ENCODE measurements around the gene THBS2. TPM values are rescaled to one million over a fixed set of nuclear protein-coding genes. Genes with fewer than 3 reads are reported as not detected.

Gene THBS2
- total and polyA plus RNA-seq, 2 of the 8 experiments (the other 6 are each of a cell fraction or from before 2014, with no cell fraction given), result 11.0 to 22.5 TPM

DNA sequence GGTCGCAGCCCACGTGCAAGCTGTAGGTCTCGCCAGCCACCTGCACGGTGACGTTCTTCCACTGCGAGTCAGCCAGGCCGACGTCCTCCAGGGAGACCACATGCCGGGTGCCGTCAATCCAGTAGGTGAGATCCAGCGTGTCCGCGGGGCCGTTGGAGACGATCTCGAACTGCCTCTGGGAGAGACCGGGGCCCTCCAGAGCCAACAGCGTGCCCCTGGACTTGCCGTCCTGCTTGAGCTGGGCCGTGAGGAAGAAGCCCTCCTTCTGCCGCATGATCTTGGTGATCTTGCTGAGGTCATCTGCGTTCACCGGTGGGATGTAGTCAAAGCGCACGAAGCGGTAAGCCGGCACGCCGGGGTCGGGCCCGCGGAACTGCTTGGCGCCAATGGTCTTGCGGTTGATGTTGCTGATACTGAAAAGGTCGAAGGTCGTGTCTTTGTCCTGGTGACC, 5.1 kb downstream of the THBS2 start:
- 93% methylated on average over 35 of the region's 36 CpGs; no CpG with 5 or more reads in 1 of the 2 experiments for WGBS, 2 experiments (ENCODE audit: extremely low coverage in 1 of 2, insufficient coverage in 1 of 2, insufficient read length in 1 of 2, insufficient replicate concordance in 2 of 2, low coverage in 1 of 2, low lambda C conversion rate in 2 of 2, missing lambda C conversion rate in 1 of 2)
- no peak overlapping the region for H2BK120ac ChIP-seq (replicated peaks; ENCODE audit: low read depth, low read length)
- no peak overlapping the region for H3K9ac ChIP-seq (replicated peaks in 1 of 4; ENCODE audit: extremely low read depth in 1 of 4, low read depth in 3 of 4, low read length in 3 of 4)
- H3K79me2 ChIP-seq (ENCODE audit: control insufficient read depth in 1 of 2, insufficient read depth in 2 of 2, low read length in 2 of 2), result no peaks in the 10 kb centered on the region
- H4K20me1 ChIP-seq (replicated peaks in 1 of 2; ENCODE audit: control insufficient read depth in 1 of 2, insufficient read depth in 2 of 2, low read length in 2 of 2), result peaks cover 0 to 10% of the 10 kb centered on the region in 2 experiments
- no peak overlapping the region for H3K14ac ChIP-seq (ENCODE audit: insufficient read length)
- no peak overlapping the region for H3K4ac ChIP-seq (replicated peaks; ENCODE audit: insufficient read length, low read depth, low read length)
- H3K23me2 ChIP-seq (ENCODE audit: low read depth, low read length), result peaks cover 10% of the 10 kb centered on the region; the same call in 1 of the 2 replicates
- H2BK20ac ChIP-seq (ENCODE audit: low read length), result 0 out of 2 replicates have a peak overlapping the region, but pooled peaks have one; percentile 40
- H4K8ac ChIP-seq (ENCODE audit: extremely low read depth, insufficient read depth, low read length), result no peak overlapping the region; the same call in 1 of the 2 replicates
- no peak overlapping the region for H2BK12ac ChIP-seq (ENCODE audit: low read depth, low read length)
- CTCF ChIA-PET (ENCODE audit: partially characterized antibody), result interaction anchor here (0.8 kb wide), 1 partner anchor 10 kb away, joined by 3 read pairs; no protein-coding TSS in a partner anchor
- H3K79me1 ChIP-seq (ENCODE audit: low read depth, low read length), result no peaks in the 10 kb centered on the region
- H2AK5ac ChIP-seq (ENCODE audit: low read depth, low read length), result no peak overlapping the region
- H3K4me1 ChIP-seq (replicated peaks in 1 of 4; ENCODE audit: control insufficient read depth in 3 of 4, insufficient read depth in 4 of 4, low read length in 3 of 4), result peaks cover 7 to 24% (median 15%) of the 10 kb centered on the region in 4 experiments; a peak in 5 of 7 replicates
- no peak overlapping the region for H3K56ac ChIP-seq (replicated peaks; ENCODE audit: insufficient read length, low read depth, low read length)
- H3K4me3 ChIP-seq (ENCODE audit: extremely low read depth in 1 of 4, insufficient read depth in 2 of 4, low read depth in 3 of 4, low read length in 4 of 4), result no peak overlapping the region
- no peak overlapping the region for H4K5ac ChIP-seq (ENCODE audit: insufficient read length, low read depth, low read length)
- no peak overlapping the region for H2BK15ac ChIP-seq (ENCODE audit: low read length)
- H3K18ac ChIP-seq (ENCODE audit: extremely low read depth, low read length), result no peak overlapping the region
- H3K9me3 ChIP-seq (ENCODE audit: insufficient read depth in 2 of 2, low read depth in 1 of 2, low read length in 1 of 2), result peaks cover 0 to 7% of the 10 kb centered on the region in 2 experiments; a peak in 2 of 4 replicates
- TF ChIP-seq BRCA1 (IDR thresholded peaks at IDR 0.05; ENCODE audit: low read depth, low read length), result no peak
- TF ChIP-seq HDAC6 (IDR thresholded peaks at IDR 0.05; ENCODE audit: low read depth, low read length), result no peak
- no peak for TF ChIP-seq CBX5 (IDR thresholded peaks at IDR 0.05; ENCODE audit: low read depth, low read length)
- no peak for TF ChIP-seq JUND (IDR thresholded peaks at IDR 0.05; ENCODE audit: low read length)
- no peak for TF ChIP-seq POU5F1 (IDR thresholded peaks at IDR 0.05; ENCODE audit: low read depth, low read length)
- no peak for TF ChIP-seq MAX (IDR thresholded peaks at IDR 0.05)
- TF ChIP-seq EZH2 (IDR thresholded peaks at IDR 0.05; ENCODE audit: low read depth, low read length, severe bottlenecking), result no peak
- TF ChIP-seq CBX8 (IDR thresholded peaks at IDR 0.05; ENCODE audit: borderline replicate concordance, low read depth, low read length), result no peak
- no peak for TF ChIP-seq SAP30 (IDR thresholded peaks at IDR 0.05; ENCODE audit: insufficient read depth, insufficient replicate concordance, low read length)
- H2BK5ac ChIP-seq (ENCODE audit: low read depth, low read length), result no peak overlapping the region
- H4K91ac ChIP-seq (replicated peaks; ENCODE audit: insufficient read length, low read length), result no peak overlapping the region
- no peak overlapping the region for H3K4me2 ChIP-seq (ENCODE audit: insufficient read depth in 1 of 2, low read depth in 2 of 2, low read length in 2 of 2)
- no peak overlapping the region for H3K23ac ChIP-seq (ENCODE audit: insufficient read length)
- no peak overlapping the region for H2AFZ ChIP-seq (ENCODE audit: low read length)
- H3K27ac ChIP-seq (ENCODE audit: low read depth, low read length), result no peak overlapping the region
- H3K27me3 ChIP-seq (replicated peaks in 1 of 4; ENCODE audit: control insufficient read depth in 3 of 4, extremely low read depth in 1 of 4, insufficient read depth in 3 of 4, low read length in 3 of 4), result peaks cover 0 to 4% (median 3%) of the 10 kb centered on the region in 4 experiments; a peak in 4 of 7 replicates
- POLR2A ChIA-PET (ENCODE audit: partially characterized antibody), result interaction anchor here (1.2 to 1.3 kb wide), 2 partner anchors 9 to 10 kb away, joined by 3 read pairs; no protein-coding TSS in a partner anchor
- DNase-seq (ENCODE audit: low read depth in 1 of 2, low spot score in 2 of 2) (no peak), FAIRE-seq (no peak)
- H3K36me3 ChIP-seq (ENCODE audit: control insufficient read depth in 2 of 4, insufficient read depth in 4 of 4, low read length in 3 of 4), result peaks cover 0 to 20% (median 15%) of the 10 kb centered on the region in 4 experiments; a peak in 6 of 8 replicates

Measured in H1 (cell line).